ENCODE measurements around the gene CHRD. TPM values are rescaled to one million over a fixed set of nuclear protein-coding genes. Genes with fewer than 3 reads are reported as not detected.
"Not testable (repeated sequence)": the region's sequence is repeated elsewhere in the genome, so short reads cannot be mapped to it uniquely, and the experiment has no call there.

CHRD gene
- total and polyA plus RNA-seq, 10 of the 15 experiments (the other 5 are each of a cell fraction or from before 2014, with no cell fraction given) = not detected

DNA sequence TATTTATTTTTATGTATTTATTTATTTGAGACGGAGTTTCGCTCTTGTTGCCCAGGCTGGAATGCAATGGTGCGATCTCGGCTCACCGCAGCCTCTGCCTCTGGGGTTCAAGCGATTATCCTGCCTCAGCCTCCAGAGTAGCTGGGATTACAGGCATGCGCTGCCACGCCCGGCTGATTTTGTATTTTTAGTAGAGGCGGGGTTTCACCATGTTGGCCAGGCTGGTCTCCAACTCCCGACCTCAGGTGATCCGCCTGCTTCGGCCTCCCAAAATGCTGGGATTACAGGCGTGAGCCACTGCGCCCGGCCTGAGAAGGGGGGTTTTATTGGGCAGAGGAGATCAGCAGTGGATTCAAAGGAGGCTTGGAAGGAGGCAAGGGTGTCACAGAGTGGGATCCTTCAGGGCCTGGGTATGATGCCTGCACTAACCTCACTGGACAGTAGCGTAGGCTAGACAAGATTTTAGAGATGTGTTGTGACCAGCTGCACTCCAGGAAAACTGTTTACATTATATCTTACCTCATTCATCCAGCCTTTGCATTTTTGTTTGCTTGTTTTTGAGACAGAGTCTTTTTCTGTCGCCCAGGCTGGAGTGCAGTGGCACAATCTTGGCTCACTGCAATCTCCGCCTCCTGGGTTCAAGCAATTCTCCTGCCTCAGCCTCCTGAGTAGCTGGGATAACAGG, 40.3 kb upstream of the CHRD start:
- H2AFZ ChIP-seq (ENCODE audit: control insufficient read depth, low read depth, low read length); H3K27ac ChIP-seq (ENCODE audit: control insufficient read depth, insufficient read depth); FAIRE-seq; H4K20me1 ChIP-seq (ENCODE audit: control insufficient read depth, insufficient read depth); H3K4me3 ChIP-seq; H3K4me2 ChIP-seq (ENCODE audit: control insufficient read depth, insufficient read depth); RAD21 ChIA-PET (ENCODE audit: unreplicated experiment); H3K79me2 ChIP-seq (ENCODE audit: control insufficient read depth, insufficient read depth, low read length); H3K27me3 ChIP-seq (replicated peaks in 1 of 2; ENCODE audit: control insufficient read depth in 2 of 2, insufficient read depth in 2 of 2, low read length in 1 of 2); H3K36me3 ChIP-seq (ENCODE audit: control insufficient read depth in 2 of 2, insufficient read depth in 2 of 2, low read length in 1 of 2); intact Hi-C loops (cut with micrococcal nuclease; ENCODE audit: unreplicated experiment); SMC1A ChIA-PET (ENCODE audit: uncharacterized antibody, unreplicated experiment); in situ Hi-C loops (cut with MboI); H3K9ac ChIP-seq (ENCODE audit: control insufficient read depth, insufficient read depth, low read length); DNase-seq (ENCODE audit: low read depth, low spot score); POLR2A ChIA-PET; ATAC-seq; H3K9me3 ChIP-seq (replicated peaks; ENCODE audit: control insufficient read depth, insufficient read depth, low read length); BruUV-seq (replicated peaks): not testable (repeated sequence)
- 91% methylated on average over 19 of the region's 19 CpGs for WGBS (ENCODE audit: insufficient coverage, insufficient replicate concordance, low lambda C conversion rate, missing lambda C conversion rate)
- CTCF ChIA-PET = interaction anchor here (1.7 kb wide), 1 partner anchor 14 kb away, joined by 4 read pairs; no protein-coding TSS in a partner anchor
- H3K4me1 ChIP-seq (ENCODE audit: control insufficient read depth, insufficient read depth, low read length) = peaks cover 11% of the 10 kb centered on the region

DNA sequence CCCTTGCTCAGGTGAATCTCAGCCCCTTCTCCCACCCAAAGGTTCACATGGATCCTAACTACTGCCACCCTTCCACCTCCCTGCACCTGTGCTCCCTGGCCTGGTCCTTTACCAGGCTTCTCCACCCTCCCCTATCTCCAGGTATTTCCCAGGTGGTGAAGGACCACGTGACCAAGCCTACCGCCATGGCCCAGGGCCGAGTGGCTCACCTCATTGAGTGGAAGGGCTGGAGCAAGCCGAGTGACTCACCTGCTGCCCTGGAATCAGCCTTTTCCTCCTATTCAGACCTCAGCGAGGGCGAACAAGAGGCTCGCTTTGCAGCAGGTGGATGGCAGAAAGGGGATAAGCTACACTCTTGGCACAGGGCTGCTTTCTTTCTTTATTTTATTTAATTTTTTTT, 37.9 kb upstream of the CHRD start:
- POLR2A ChIA-PET = interaction anchor here (1.2 kb wide), 1 partner anchor 13 kb away, joined by 3 read pairs; no protein-coding TSS in a partner anchor
- CTCF ChIA-PET = interaction anchor here (0.9 kb wide), 2 partner anchors 12 to 114 kb away, joined by 3 to 5 read pairs; no protein-coding TSS in a partner anchor
- TF ChIP-seq GATAD2B (conservative IDR thresholded peaks at IDR 0.05; ENCODE audit: low read depth) (no peak), STAT1 (conservative IDR thresholded peaks at IDR 0.05) (no peak), CHD1 (IDR thresholded peaks at IDR 0.05; ENCODE audit: low read depth, low read length) (no peak), POLR2AphosphoS2 (IDR thresholded peaks at IDR 0.05; ENCODE audit: low read depth, low read length) (no peak), ZNF207 (IDR thresholded peaks at IDR 0.05; ENCODE audit: borderline replicate concordance) (no peak), PML (IDR thresholded peaks at IDR 0.05; ENCODE audit: low read length) (no peak)
- TF ChIP-seq, protein P1, sequence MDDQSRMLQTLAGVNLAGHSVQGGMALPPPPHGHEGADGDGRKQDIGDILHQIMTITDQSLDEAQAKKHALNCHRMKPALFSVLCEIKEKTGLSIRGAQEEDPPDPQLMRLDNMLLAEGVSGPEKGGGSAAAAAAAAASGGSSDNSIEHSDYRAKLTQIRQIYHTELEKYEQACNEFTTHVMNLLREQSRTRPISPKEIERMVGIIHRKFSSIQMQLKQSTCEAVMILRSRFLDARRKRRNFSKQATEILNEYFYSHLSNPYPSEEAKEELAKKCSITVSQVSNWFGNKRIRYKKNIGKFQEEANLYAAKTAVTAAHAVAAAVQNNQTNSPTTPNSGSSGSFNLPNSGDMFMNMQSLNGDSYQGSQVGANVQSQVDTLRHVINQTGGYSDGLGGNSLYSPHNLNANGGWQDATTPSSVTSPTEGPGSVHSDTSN (IDR thresholded peaks at IDR 0.05; ENCODE audit: insufficient replicate concordance, low read depth, low read length) = no peak
- TF ChIP-seq, protein P2, sequence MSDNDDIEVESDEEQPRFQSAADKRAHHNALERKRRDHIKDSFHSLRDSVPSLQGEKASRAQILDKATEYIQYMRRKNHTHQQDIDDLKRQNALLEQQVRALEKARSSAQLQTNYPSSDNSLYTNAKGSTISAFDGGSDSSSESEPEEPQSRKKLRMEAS (IDR thresholded peaks at IDR 0.05; ENCODE audit: low read depth, low read length) = no peak
- TF ChIP-seq, protein P3, sequence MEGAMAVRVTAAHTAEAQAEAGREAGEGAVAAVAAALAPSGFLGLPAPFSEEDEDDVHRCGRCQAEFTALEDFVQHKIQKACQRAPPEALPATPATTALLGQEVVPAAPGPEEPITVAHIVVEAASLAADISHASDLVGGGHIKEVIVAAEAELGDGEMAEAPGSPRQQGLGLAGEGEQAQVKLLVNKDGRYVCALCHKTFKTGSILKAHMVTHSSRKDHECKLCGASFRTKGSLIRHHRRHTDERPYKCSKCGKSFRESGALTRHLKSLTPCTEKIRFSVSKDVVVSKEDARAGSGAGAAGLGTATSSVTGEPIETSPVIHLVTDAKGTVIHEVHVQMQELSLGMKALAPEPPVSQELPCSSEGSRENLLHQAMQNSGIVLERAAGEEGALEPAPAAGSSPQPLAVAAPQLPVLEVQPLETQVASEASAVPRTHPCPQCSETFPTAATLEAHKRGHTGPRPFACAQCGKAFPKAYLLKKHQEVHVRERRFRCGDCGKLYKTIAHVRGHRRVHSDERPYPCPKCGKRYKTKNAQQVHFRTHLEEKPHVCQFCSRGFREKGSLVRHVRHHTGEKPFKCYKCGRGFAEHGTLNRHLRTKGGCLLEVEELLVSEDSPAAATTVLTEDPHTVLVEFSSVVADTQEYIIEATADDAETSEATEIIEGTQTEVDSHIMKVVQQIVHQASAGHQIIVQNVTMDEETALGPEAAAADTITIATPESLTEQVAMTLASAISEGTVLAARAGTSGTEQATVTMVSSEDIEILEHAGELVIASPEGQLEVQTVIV (IDR thresholded peaks at IDR 0.05; ENCODE audit: borderline replicate concordance, partially characterized antibody) = no peak
- TF ChIP-seq, protein P4, sequence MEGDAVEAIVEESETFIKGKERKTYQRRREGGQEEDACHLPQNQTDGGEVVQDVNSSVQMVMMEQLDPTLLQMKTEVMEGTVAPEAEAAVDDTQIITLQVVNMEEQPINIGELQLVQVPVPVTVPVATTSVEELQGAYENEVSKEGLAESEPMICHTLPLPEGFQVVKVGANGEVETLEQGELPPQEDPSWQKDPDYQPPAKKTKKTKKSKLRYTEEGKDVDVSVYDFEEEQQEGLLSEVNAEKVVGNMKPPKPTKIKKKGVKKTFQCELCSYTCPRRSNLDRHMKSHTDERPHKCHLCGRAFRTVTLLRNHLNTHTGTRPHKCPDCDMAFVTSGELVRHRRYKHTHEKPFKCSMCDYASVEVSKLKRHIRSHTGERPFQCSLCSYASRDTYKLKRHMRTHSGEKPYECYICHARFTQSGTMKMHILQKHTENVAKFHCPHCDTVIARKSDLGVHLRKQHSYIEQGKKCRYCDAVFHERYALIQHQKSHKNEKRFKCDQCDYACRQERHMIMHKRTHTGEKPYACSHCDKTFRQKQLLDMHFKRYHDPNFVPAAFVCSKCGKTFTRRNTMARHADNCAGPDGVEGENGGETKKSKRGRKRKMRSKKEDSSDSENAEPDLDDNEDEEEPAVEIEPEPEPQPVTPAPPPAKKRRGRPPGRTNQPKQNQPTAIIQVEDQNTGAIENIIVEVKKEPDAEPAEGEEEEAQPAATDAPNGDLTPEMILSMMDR (IDR thresholded peaks at IDR 0.05 in 2 of 3, conservative IDR thresholded peaks at IDR 0.05 in 1 of 3; ENCODE audit: control insufficient read depth in 2 of 3, extremely low read depth in 1 of 3, insufficient read depth in 1 of 3, low read depth in 3 of 3, low read length in 3 of 3) = no peak

More for the DNA sequence above, 37.9 kb upstream of the CHRD start:
- Histone ChIP-seq H3K36me3 (ENCODE audit: control insufficient read depth in 2 of 2, insufficient read depth in 2 of 2, low read length in 1 of 2) (no peaks in the 10 kb centered on the region), H3K27ac (ENCODE audit: control insufficient read depth, insufficient read depth) (no peak overlapping the region), H3K27me3 (replicated peaks in 1 of 2; ENCODE audit: control insufficient read depth in 2 of 2, insufficient read depth in 2 of 2, low read length in 1 of 2) (no peaks in the 10 kb centered on the region), H2AFZ (ENCODE audit: control insufficient read depth, low read depth, low read length) (no peak overlapping the region), H3K4me3 (no peak overlapping the region), H3K79me2 (ENCODE audit: control insufficient read depth, insufficient read depth, low read length) (no peaks in the 10 kb centered on the region), H3K9me3 (replicated peaks; ENCODE audit: control insufficient read depth, insufficient read depth, low read length) (no peaks in the 10 kb centered on the region), H3K9ac (ENCODE audit: control insufficient read depth, insufficient read depth, low read length) (no peak overlapping the region), H4K20me1 (ENCODE audit: control insufficient read depth, insufficient read depth) (no peaks in the 10 kb centered on the region), H3K4me1 (ENCODE audit: control insufficient read depth, insufficient read depth, low read length) (peaks cover 3% of the 10 kb centered on the region; the same call in 1 of the 2 replicates), H3K4me2 (ENCODE audit: control insufficient read depth, insufficient read depth) (no peak overlapping the region)
- in situ Hi-C loops (cut with MboI) = no loop called here
- no TSS peak for BruUV-seq (replicated peaks)
- DNase-seq (ENCODE audit: low read depth, low spot score) = no peak
- 65% methylated on average over 7 of the region's 7 CpGs for WGBS (ENCODE audit: insufficient coverage, insufficient replicate concordance, low lambda C conversion rate, missing lambda C conversion rate)
- FAIRE-seq = no peak
- RAD21 ChIA-PET (ENCODE audit: unreplicated experiment) = no interaction called here
- ATAC-seq = no peak
- intact Hi-C loops (cut with micrococcal nuclease; ENCODE audit: unreplicated experiment) = no loop called here
- SMC1A ChIA-PET (ENCODE audit: uncharacterized antibody, unreplicated experiment) = no interaction called here

Measured in GM12878 (cell line).